PFSK-1 (cell line): Measurements from ENCODE around the gene IPO11.

Experiments
- FOXP2 ChIP-seq: optimal IDR thresholded peaks from 2 replicates; pipeline ENCODE3; 2011; ENCODE audit warnings: borderline replicate concordance, control low read depth, inconsistent platforms; ENCODE audit not compliant: insufficient read depth; ENCODE audit errors: extremely low read length, extremely low read depth
- POLR2AphosphoS5 ChIP-seq: IDR thresholded peaks from 2 replicates; pipeline ENCODE4 v1.6.1; 2012; ENCODE audit warnings: low read depth, mild to moderate bottlenecking, control low read depth, low read length, moderate library complexity
- SIN3A ChIP-seq: IDR thresholded peaks from 2 replicates; pipeline ENCODE4 v1.6.1; 2012; ENCODE audit warnings: mild to moderate bottlenecking, low read length, moderate library complexity, borderline replicate concordance; ENCODE audit not compliant: insufficient read depth
- TAF1 ChIP-seq: IDR thresholded peaks from 2 replicates; pipeline ENCODE4 v1.6.1; 2012; ENCODE audit warnings: low read length, control low read depth, borderline replicate concordance; ENCODE audit not compliant: insufficient read depth
- TF ChIP-seq, protein P1 (sequence below), 2 experiments: IDR thresholded peaks; 2 replicates each; pipeline versions ENCODE4 v1.6.1 to v1.8.0; 2011 to 2012; ENCODE audit warnings: low read depth in 2 of 2, low read length in 2 of 2, control low read depth in 1 of 2, inconsistent platforms in 1 of 2, mild to moderate bottlenecking in 1 of 2, moderate library complexity in 1 of 2; ENCODE audit not compliant: insufficient read depth in 1 of 2

Gene IPO11

DNA sequence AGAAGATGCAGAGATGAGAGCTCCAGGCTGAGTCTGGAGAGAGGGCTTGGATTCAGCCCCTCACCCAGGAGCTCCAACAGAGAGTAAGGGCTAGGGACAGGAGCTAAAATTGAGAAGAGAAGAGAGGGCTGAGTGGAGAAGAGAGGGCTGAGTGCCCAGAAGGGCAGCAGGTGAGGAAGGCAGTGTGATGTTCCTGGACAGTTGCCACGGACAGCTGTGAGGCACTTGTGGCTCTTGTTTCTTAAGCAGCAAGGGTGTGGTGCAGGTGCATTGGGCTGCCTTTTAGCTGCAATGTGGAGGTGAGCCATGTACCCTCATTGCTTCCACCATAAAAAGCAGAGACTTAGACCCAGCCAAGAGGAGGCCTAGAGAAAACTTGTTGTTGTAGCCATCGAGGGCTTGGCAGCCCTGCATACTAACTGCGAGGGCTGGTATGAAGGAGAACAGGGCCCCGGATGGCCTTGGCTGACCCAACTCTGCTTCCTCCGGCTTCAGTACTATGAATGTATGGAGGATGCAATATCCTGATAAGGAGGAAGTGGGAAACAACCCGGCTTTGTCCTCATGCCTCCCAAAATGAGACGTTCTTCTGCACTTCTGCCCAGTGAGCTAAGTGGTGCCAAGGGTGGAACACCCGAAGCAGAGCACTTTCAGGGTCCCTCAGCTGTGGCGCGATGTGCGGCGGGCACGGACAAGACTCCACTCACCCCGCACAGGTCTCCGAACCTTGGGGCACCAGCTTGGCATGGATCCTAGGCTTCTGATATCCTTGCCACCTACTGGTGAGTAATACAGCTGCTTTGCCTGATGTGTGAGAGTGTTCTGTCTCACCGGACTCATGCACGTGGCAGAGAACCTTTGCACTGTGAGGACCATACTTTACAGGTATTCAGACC lies 231.2 kb downstream of the IPO11 start:
- TF ChIP-seq FOXP2, result no peak
- no peak for TF ChIP-seq POLR2AphosphoS5
- TF ChIP-seq SIN3A, result no peak
- no peak for TF ChIP-seq TAF1
- TF ChIP-seq, protein P1, sequence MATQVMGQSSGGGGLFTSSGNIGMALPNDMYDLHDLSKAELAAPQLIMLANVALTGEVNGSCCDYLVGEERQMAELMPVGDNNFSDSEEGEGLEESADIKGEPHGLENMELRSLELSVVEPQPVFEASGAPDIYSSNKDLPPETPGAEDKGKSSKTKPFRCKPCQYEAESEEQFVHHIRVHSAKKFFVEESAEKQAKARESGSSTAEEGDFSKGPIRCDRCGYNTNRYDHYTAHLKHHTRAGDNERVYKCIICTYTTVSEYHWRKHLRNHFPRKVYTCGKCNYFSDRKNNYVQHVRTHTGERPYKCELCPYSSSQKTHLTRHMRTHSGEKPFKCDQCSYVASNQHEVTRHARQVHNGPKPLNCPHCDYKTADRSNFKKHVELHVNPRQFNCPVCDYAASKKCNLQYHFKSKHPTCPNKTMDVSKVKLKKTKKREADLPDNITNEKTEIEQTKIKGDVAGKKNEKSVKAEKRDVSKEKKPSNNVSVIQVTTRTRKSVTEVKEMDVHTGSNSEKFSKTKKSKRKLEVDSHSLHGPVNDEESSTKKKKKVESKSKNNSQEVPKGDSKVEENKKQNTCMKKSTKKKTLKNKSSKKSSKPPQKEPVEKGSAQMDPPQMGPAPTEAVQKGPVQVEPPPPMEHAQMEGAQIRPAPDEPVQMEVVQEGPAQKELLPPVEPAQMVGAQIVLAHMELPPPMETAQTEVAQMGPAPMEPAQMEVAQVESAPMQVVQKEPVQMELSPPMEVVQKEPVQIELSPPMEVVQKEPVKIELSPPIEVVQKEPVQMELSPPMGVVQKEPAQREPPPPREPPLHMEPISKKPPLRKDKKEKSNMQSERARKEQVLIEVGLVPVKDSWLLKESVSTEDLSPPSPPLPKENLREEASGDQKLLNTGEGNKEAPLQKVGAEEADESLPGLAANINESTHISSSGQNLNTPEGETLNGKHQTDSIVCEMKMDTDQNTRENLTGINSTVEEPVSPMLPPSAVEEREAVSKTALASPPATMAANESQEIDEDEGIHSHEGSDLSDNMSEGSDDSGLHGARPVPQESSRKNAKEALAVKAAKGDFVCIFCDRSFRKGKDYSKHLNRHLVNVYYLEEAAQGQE (IDR thresholded peaks at IDR 0.05; ENCODE audit: insufficient read depth in 1 of 2, low read depth in 2 of 2, low read length in 2 of 2), result no peak

- TF ChIP-seq, protein P1 (IDR thresholded peaks at IDR 0.05; ENCODE audit: insufficient read depth in 1 of 2, low read depth in 2 of 2, low read length in 2 of 2), result no peak
- no peak for TF ChIP-seq SIN3A
- TF ChIP-seq POLR2AphosphoS5, result no peak
These were observed 232.7 kb downstream of the IPO11 start for GRCh38 chr5:62645223-62645622.

GRCh38 chr5:62647241-62647640 lies 234.7 kb downstream of the IPO11 start:
- TF ChIP-seq SIN3A (no peak), FOXP2 (no peak), POLR2AphosphoS5 (no peak), TAF1 (no peak)
- TF ChIP-seq, protein P1 (IDR thresholded peaks at IDR 0.05; ENCODE audit: insufficient read depth in 1 of 2, low read depth in 2 of 2, low read length in 2 of 2), result no peak

DNA sequence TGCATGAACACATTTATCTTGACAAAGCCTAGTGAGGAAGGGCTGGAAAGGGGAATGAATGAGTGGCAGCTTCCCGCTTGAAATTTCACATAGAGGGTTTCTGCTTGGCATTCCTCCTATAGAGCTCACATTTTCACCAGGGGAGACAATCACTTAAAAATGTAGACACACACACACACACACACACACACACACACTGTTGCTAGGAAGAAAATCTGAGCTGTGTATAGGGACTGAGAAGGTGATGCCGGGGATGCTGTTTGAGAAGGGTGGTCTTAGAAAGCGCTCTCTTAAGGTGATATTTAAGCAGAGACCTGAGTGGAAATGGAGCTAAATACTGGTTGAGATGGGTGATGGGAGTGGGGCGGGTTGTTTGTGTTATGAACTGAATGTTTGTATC lies 236.5 kb downstream of the IPO11 start:
- TF ChIP-seq POLR2AphosphoS5 (no peak), FOXP2 (no peak), SIN3A (no peak), TAF1 (no peak)
- TF ChIP-seq, protein P1 (IDR thresholded peaks at IDR 0.05; ENCODE audit: insufficient read depth in 1 of 2, low read depth in 2 of 2, low read length in 2 of 2), result no peak
